ENCODE results near the gene SUPT3H. TPM values are rescaled to one million over a fixed set of nuclear protein-coding genes. Genes with fewer than 3 reads are reported as not detected.

SUPT3H gene
- total RNA-seq, 1 experiment from 2014 or later, result 5.3 TPM

DNA sequence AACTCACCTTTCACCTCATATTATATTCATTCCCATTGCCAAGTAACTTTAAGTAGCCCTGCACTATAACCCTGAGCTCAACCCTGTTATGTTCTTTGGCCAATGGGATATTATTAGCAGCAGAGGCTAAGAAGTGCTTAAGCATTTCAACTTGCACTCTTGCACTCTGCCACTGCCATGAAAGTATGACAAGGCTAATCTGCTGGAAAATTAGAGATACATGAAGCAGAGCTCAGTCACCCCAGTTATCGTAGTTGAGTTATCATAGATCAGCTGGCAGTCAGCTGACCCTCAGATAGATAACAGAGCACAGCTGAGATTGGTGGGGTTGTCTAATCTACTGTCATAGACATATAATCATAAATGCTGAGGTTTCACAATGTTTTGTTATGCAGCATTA is 259.0 kb downstream of the SUPT3H start:
- DNase-seq (ENCODE audit: low spot score), result no peak

DNA sequence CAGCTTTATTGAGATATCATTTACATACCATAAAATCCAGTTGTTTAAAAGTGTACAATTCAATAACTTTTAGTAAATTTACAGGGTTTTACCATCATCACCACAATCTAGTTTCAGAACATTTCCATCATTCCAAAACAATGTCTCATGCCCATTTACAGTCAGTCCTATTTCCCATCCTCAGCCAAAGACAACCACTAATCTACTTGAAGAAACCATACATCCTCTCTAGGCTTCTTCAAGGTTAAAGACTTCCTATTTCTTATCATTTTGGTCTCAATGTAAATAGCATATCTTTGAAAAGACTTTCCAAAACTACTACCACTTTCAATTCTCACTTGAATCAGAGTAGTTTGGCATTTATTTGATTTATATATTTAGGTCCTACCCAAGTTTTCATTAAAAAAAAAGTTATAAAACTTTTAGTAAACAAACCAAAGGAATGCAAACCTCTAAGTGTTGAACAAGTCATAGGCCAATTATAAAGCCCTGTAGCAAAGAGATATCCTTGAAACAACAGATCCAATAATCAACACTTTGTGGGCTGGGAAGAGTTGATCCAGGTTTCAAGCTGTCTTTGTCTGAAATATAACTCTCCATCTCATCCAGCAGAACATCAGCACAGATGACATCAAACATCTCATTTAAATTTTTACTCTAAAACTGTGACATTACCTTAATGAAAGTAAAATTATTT is 260.9 kb downstream of the SUPT3H start:
- DNase-seq (ENCODE audit: low spot score), result peak; percentile 79

- DNase-seq (ENCODE audit: low spot score), result peak; percentile 10
These were observed 262.0 kb downstream of the SUPT3H start for GRCh38 chr6:45115696-45116095.

DNA sequence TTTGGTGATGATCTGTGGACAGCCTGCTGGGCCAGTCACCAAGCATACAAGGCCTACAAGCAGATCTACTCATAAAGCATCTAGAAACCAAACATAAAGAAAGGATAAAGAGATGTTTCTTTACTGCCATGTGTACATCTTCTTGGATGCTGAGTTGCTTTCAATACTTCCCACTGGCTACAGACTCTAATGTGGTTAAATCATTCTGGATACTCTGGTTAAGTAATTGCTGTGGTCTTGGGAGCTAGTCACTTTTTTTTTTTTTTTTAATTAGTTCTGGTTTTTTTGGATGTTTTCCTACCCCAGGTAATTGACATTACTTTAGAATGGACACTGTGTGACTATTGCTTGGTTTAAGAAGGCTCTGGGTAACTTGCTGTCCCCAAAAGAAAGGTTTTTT is 265.0 kb downstream of the SUPT3H start:
- no peak for DNase-seq (ENCODE audit: low spot score)

- no peak for DNase-seq (ENCODE audit: low spot score)
These were observed 268.2 kb downstream of the SUPT3H start for GRCh38 chr6:45109551-45109950.

DNA sequence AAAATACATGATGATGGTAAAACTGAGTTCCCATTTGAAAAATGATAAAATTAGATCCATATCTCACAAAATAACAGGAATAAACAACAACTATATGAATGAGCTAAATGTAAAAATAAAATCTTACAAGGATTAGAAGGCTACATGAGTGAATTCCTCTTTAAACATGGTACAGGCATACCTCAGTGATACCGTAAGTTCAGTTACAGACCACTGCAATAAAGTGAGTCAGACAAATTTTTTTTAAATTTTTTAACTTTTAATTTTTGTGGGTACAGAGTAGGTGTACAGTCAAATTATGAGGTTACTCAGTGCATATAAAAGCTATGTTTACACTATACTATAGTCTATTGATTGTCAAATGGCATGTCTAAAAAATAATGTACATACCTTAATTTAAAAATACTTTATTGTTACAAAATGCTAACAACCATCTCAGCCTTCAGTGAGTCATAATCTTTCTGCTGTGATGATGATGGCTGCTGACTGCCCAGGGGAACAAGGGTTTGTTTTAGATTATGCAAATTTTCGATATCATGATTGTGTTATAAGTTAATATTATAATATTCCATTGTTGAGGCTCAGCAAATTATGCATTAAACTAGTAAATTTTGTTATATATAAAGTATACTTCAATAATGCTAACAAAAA is 272.4 kb downstream of the SUPT3H start:
- no peak for DNase-seq (ENCODE audit: low spot score)

- no peak for DNase-seq (ENCODE audit: low spot score)
These were observed 273.3 kb downstream of the SUPT3H start for GRCh38 chr6:45104429-45104828.

DNA sequence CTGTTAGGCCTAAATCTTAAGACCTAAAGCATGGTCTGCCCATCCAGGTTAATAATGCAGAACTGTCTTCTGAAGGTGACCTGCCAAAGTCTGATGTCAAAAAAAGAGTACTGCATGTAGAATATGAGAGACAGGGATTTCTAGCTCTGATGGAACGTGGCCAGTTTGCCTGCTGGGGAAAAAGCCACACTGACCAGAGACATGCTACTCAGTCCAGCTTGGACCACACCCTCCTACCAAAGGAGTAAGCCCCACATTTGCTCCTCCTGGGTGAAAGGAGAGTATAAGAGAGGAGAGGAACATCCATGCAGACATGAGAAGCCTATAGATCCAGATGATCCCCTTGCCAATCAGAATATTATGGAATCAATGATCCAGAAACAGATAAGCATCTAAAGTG is 279.5 kb downstream of the SUPT3H start:
- no peak for DNase-seq (ENCODE audit: low spot score)

- DNase-seq (ENCODE audit: low spot score), result no peak
These were observed 282.9 kb downstream of the SUPT3H start for GRCh38 chr6:45094831-45095230.

DNA sequence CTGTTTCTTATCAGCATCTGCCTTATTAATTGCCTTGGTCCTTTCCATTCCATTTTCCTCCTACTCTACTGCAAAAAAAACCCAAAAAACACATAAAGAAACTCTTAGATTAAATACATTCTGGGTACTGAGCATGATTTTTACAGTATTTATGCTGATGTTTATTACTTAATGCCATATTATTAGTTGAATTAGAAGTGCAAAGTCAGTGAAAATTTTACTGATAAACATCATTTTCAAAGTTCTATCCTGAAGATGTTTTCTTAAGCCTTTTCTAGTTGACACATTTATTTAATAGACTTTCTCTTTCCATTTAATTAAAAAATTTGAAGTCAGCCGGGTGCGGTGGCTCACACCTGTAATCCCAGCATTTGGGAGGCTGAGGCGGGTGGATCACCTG is 285.6 kb downstream of the SUPT3H start:
- DNase-seq (ENCODE audit: low spot score), result no peak

DNA sequence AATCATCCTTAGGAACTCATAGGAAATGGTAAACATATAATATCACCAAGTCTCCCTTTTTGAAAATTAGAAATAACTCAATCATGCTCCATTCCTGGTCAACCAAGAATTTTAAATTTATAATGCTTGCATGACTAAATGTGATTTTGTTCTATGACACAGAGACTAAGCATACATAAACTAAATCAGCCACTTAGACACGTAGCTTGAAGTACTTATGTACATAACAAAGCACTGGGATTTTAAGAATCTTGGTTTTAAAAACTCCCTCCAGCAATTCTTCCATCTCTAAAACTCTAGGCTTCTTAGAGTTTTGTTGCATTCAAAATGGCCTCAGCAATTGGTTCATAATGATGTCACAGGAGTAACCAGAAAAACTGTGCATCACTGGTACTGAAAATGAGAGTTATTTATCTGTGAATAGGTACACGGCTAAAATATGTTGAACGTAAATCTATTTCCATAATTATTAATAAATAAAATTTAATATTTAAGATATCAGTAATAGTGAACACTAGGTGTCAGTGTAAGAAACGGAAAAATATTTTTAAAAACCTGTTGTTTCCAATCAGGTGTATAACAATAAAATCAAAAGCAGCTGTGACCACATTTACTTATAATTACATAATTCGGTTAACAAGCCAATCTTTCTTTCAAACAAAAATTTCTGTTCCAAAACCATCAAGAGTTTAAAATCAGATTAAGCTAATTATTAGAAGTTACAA is 291.2 kb downstream of the SUPT3H start:
- DNase-seq (ENCODE audit: low spot score), result no peak

- no peak for DNase-seq (ENCODE audit: low spot score)
These were observed 293.5 kb downstream of the SUPT3H start for GRCh38 chr6:45084257-45084656.

DNA sequence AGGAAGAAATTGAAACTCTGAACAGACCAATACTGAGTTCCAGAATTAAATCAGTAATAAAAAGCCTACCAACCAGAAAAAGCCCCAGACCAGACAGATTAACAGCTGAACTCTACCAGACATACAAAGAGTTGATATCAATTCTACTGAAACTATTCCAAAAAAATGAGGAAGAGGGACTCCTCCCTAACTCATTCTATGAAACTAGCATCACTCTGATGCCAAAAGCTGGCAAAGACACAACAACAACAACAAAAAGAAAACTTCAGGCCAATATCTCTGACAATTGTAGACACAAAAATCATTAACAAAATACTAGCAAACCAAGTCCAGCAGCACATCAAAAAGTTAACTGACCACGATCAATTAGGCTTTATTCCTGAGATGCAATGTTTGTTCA is 295.6 kb downstream of the SUPT3H start:
- no peak for DNase-seq (ENCODE audit: low spot score)

DNA sequence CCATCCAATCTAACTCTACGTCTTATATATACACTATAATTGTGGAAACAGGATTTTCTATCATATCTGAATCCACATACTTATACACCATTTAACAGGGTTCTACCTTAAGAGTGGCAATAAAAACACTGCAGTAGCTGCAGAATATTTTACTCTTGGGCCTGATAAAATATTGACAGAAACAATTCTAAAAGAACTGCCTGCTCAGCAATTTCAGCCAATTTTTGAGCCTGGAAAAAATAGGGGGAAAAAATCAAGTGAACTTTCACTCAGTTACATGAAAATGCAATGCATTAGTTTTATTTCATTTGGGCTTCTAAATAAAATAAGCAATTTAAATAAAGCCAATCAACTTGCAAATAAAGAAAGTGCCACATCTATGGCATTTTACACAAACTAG is 296.1 kb downstream of the SUPT3H start:
- DNase-seq (ENCODE audit: low spot score), result no peak

GRCh38 chr6:45078432-45078831 is 299.3 kb downstream of the SUPT3H start:
- no peak for DNase-seq (ENCODE audit: low spot score)

DNA sequence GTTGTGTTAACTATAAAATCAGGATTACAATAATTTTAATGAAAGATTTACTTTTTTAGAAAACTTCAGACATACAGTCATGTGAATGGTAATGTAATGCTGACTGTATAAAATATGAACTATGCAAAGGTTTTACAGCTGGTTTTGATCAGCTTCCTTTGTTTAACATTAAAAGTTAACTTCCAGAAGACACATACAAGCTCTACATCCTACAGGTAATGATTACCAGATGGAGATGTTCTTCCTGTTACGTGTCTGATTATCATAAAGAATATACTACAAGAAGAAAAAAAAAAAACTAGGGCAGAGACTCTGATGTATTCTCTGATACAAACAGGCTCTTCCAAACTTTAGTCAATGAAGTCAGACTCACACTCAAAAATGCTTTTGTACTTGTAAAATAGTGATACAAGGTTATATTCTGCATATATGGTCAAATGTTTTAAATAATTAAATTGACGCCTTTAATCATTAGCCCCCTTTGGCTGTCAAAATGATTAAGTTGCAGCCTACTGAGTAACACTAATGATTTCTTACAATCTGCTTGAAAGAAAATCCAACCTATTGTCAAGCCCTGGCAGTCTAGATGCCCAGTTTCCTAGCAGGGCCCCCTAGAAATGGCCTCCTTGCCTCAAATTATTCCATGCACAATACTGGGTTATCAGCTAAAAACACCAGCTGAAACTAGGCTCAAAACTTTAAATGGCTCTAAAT is 301.4 kb downstream of the SUPT3H start:
- no peak for DNase-seq (ENCODE audit: low spot score)

GRCh38 chr6:45075246-45075645 is 302.5 kb downstream of the SUPT3H start:
- peak; percentile 54 for DNase-seq (ENCODE audit: low spot score)

GRCh38 chr6:45074439-45074838 is 303.3 kb downstream of the SUPT3H start:
- no peak for DNase-seq (ENCODE audit: low spot score)

GRCh38 chr6:45073771-45074170 is 304.0 kb downstream of the SUPT3H start:
- DNase-seq (ENCODE audit: low spot score), result no peak

GRCh38 chr6:45072673-45073072 is 305.1 kb downstream of the SUPT3H start:
- DNase-seq (ENCODE audit: low spot score), result no peak

- no peak for DNase-seq (ENCODE audit: low spot score)
These were observed 305.7 kb downstream of the SUPT3H start for GRCh38 chr6:45072016-45072415.

DNA sequence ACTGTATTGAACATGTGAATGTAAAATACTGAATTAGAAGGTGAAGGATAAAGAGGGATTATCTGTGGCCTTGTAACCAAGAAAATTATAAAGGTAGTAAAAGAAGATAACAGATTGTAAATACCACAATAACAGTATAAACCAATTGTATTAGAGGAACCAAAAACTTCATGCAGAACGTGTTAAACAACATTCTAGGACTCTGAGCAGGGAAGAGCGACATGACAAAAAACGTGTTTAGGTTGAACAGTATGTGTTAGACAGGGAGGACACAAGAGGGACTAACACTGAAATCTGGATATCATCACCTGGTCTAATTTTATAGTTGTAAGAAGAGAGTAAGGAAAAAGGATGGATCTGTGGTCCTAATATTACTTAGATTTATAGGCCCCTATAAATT is 308.6 kb downstream of the SUPT3H start:
- DNase-seq (ENCODE audit: low spot score), result no peak

All from A172 (cell line).